GM23248 (cell line): ENCODE data around the gene CTNNA2. TPM values are rescaled to one million over a fixed set of nuclear protein-coding genes. Genes with fewer than 3 reads are reported as not detected.

Experiments
- DNase-seq: peaks from one replicate; pipeline ENCODE4 v3.0.0-alpha.2; 2015
- H2AFZ ChIP-seq: fragments of 200-600 bp; sonication (generic); 2 replicates; pipeline ENCODE4 v1.6.1; 2016; ENCODE audit warnings: antibody characterized with exemption
- H3F3A ChIP-seq: fragments of 200-600 bp; sonication (generic); 2 replicates; pipeline ENCODE4 v1.6.1; 2016; ENCODE audit warnings: mild to moderate bottlenecking, antibody characterized with exemption, mixed run types; ENCODE audit not compliant: insufficient read depth
- H3K27ac ChIP-seq: fragments of 200-600 bp; sonication (generic); 2 replicates; pipeline ENCODE4 v1.5.1; 2016; ENCODE audit warnings: mild to moderate bottlenecking
- H3K27me3 ChIP-seq: fragments of 200-600 bp; sonication (generic); replicated peaks from 2 replicates; pipeline ENCODE4 v1.6.1; 2016; ENCODE audit warnings: mild to moderate bottlenecking; ENCODE audit not compliant: insufficient read depth
- H3K36me3 ChIP-seq: fragments of 200-600 bp; sonication (generic); 2 replicates; pipeline ENCODE4 v1.6.1; 2016; ENCODE audit warnings: low read depth, mild to moderate bottlenecking
- H3K4me1 ChIP-seq: fragments of 200-600 bp; sonication (generic); 2 replicates; pipeline ENCODE4 v1.6.1; 2016; ENCODE audit warnings: mild to moderate bottlenecking; ENCODE audit not compliant: insufficient read depth
- H3K4me2 ChIP-seq: fragments of 200-600 bp; sonication (generic); one replicate; pipeline ENCODE4 v1.6.1; 2016; ENCODE audit warnings: mild to moderate bottlenecking; ENCODE audit not compliant: unreplicated experiment
- H3K4me3 ChIP-seq: fragments of 200-600 bp; sonication (generic); 2 replicates; pipeline ENCODE4 v1.5.1; 2016; ENCODE audit warnings: mild to moderate bottlenecking
- H3K79me2 ChIP-seq: fragments of 200-600 bp; sonication (generic); 2 replicates; pipeline ENCODE4 v1.6.1; 2016; ENCODE audit warnings: mild to moderate bottlenecking; ENCODE audit not compliant: insufficient read depth
- H3K9ac ChIP-seq: fragments of 200-600 bp; sonication (generic); 2 replicates; pipeline ENCODE4 v1.6.1; 2016; ENCODE audit warnings: mild to moderate bottlenecking
- H3K9me2 ChIP-seq: fragments of 200-600 bp; sonication (generic); 2 replicates; pipeline ENCODE4 v1.6.1; 2016; ENCODE audit warnings: mixed run types, mild to moderate bottlenecking, moderate library complexity; ENCODE audit not compliant: insufficient read depth
- H3K9me3 ChIP-seq: fragments of 200-600 bp; sonication (generic); one replicate; pipeline ENCODE4 v1.6.1; 2017; ENCODE audit warnings: low read depth
- H4K20me1 ChIP-seq: fragments of 200-600 bp; sonication (generic); 2 replicates; pipeline ENCODE4 v1.6.0; 2016; ENCODE audit not compliant: insufficient read depth
- EZH2 ChIP-seq: fragments of 200-600 bp; sonication (generic); IDR thresholded peaks from 2 replicates; pipeline ENCODE4 v1.6.1; 2018; ENCODE audit warnings: antibody characterized with exemption, mild to moderate bottlenecking; ENCODE audit not compliant: insufficient read depth, poor library complexity, severe bottlenecking
- EZH2phosphoT487 ChIP-seq: fragments of 200-600 bp; sonication (generic); IDR thresholded peaks from 2 replicates; pipeline ENCODE4 v1.6.1; 2018; ENCODE audit warnings: antibody characterized with exemption, moderate library complexity, mild to moderate bottlenecking, low read depth; ENCODE audit not compliant: insufficient read depth
- WGBS, 2 experiments: methylation state at CpG; one replicate each; pipeline ENCODE4 v1.1.6; 2015 to 2017; ENCODE audit warnings: low lambda C conversion rate in 2 of 2, low coverage in 1 of 2; ENCODE audit errors: missing lambda C conversion rate in 2 of 2; 5-methylcytosine and 5-hydroxymethylcytosine counted together
- in situ Hi-C: fragments of 300-500 bp; cut with MboI; formaldehyde crosslinking; loops from 2 replicates; pipeline ENCODE4 v1.15.0; 2020
- polyA plus RNA-seq: library from polyadenylated mRNA; unstranded; fragments of >200 nt; fragmentation: Nextera tagmentation; extraction: Ambion mirVana; gene quantifications from 2 replicates; pipeline ENCODE4 v1.2.1, GENCODE V29; 2016
- total RNA-seq: library from RNA; depleted of rRNA; stranded (reverse); fragments of >200 nt; shearing (Covaris generic); gene quantifications from 2 replicates; pipeline ENCODE4 v1.2.3, GENCODE V29; 2014

Gene CTNNA2
- total and polyA plus RNA-seq, 2 experiments from 2014 or later = not detected

DNA sequence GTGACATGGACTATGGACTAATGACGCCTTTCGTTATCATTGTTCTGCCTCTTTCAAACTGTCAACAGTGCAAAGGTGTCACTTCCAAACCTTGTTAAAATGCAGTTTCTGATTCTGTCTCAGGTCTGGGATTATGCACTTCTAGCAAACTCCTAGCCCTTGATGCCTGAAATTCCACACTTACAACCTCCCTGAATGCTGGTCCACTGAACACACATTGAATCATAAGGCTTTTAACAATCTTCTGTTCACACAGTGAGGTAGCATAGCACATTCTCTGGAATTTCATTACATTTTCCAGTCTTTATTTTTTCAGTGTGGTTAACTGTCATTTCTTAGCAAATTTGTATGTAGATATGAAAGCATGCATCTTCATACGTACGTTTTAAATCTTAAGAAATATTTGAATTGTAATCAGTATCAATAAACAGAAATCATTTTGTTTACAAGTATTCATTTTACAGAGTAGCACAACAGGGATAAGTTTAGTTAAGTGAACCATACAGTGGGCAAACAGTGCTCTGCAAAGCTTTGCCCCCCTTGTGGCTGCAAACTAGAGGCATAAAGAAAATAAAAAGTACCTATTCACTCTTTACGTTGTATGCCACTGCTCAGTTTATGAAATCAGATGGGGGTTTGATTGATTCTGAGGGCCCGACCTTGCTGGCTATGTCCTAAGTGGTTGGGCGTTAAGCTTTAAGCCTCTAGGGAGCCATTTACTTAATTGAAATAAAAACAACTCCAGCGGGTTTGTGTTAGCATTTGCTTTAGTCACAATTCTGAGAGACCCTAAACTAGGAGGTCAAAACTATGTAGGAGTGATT, 540.9 kb downstream of the CTNNA2 start:
- Histone ChIP-seq H3K27ac (no peak overlapping the region), H3K36me3 (no peaks in the 10 kb centered on the region), H3K4me2 (no peak overlapping the region), H3K27me3 (no peaks in the 10 kb centered on the region; the same call in 1 of the 2 replicates), H3K9me3 (no peaks in the 10 kb centered on the region), H3K9me2 (no peaks in the 10 kb centered on the region), H3F3A (no peaks in the 10 kb centered on the region), H3K79me2 (no peaks in the 10 kb centered on the region), H3K4me1 (no peaks in the 10 kb centered on the region), H3K9ac (no peak overlapping the region), H4K20me1 (no peaks in the 10 kb centered on the region), H2AFZ (no peak overlapping the region), H3K4me3 (no peak overlapping the region)
- peak; percentile 8 for DNase-seq
- 18 to 19% methylated on average over 8 of the region's 8 CpGs for WGBS, 2 experiments
- TF ChIP-seq EZH2 = no peak
- no peak for TF ChIP-seq EZH2phosphoT487
- in situ Hi-C loops = no loop called here

- Histone ChIP-seq H2AFZ (no peak overlapping the region), H3K4me2 (no peak overlapping the region), H3F3A (no peaks in the 10 kb centered on the region), H4K20me1 (no peaks in the 10 kb centered on the region), H3K4me1 (no peaks in the 10 kb centered on the region), H3K36me3 (no peaks in the 10 kb centered on the region), H3K79me2 (no peaks in the 10 kb centered on the region), H3K4me3 (no peak overlapping the region), H3K9ac (no peak overlapping the region), H3K9me3 (no peaks in the 10 kb centered on the region), H3K9me2 (no peaks in the 10 kb centered on the region), H3K27ac (no peak overlapping the region), H3K27me3 (no peaks in the 10 kb centered on the region; the same call in 1 of the 2 replicates)
- TF ChIP-seq EZH2 (no peak), EZH2phosphoT487 (no peak)
- in situ Hi-C loops = no loop called here
- DNase-seq = peak; percentile 31
- WGBS, 2 experiments = 36 to 38% methylated on average over 2 of the region's 2 CpGs
Measured at GRCh38 chr2:80054346-80054675, 541.5 kb downstream of the CTNNA2 start.

DNA sequence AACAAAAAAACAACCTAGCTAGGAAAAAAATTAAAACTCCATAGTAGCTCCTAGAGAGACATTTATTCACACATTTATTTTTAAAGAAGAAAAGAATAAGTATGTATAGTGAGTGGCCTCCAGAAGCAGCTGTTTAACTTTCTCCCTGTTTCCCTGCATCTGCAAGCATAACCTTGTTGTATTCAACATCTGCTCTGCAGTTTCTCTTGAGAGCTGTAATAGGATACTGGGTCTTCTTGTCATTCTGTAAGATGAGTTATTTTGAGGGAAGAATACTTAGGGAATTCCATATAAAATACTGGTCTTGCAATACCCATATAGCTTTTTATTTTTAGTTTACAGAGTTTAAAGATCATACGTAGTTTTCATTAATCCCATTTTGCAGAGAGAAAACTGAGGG, 545.1 kb downstream of the CTNNA2 start:
- no peaks in the 10 kb centered on the region for H4K20me1 ChIP-seq
- no peak overlapping the region for H3K4me2 ChIP-seq
- H3K9me3 ChIP-seq = no peaks in the 10 kb centered on the region
- H3K4me3 ChIP-seq = no peak overlapping the region
- no peaks in the 10 kb centered on the region for H3K36me3 ChIP-seq
- 13 to 16% methylated on average over 1 of the region's 1 CpG for WGBS, 2 experiments
- no peak for DNase-seq
- H3K9ac ChIP-seq = no peak overlapping the region
- H3K27ac ChIP-seq = no peak overlapping the region
- H3K27me3 ChIP-seq = no peaks in the 10 kb centered on the region
- TF ChIP-seq EZH2 = no peak
- TF ChIP-seq EZH2phosphoT487 = no peak
- no peak overlapping the region for H2AFZ ChIP-seq
- H3K79me2 ChIP-seq = no peaks in the 10 kb centered on the region
- in situ Hi-C loops = no loop called here
- H3K4me1 ChIP-seq = no peaks in the 10 kb centered on the region
- H3K9me2 ChIP-seq = no peaks in the 10 kb centered on the region
- no peaks in the 10 kb centered on the region for H3F3A ChIP-seq

- Histone ChIP-seq H3K9me2 (no peaks in the 10 kb centered on the region), H3K4me3 (no peak overlapping the region), H3F3A (no peaks in the 10 kb centered on the region), H3K9me3 (no peaks in the 10 kb centered on the region), H3K27me3 (no peaks in the 10 kb centered on the region), H3K36me3 (no peaks in the 10 kb centered on the region), H3K4me1 (no peaks in the 10 kb centered on the region), H3K27ac (no peak overlapping the region), H3K4me2 (no peak overlapping the region), H4K20me1 (no peaks in the 10 kb centered on the region), H3K9ac (no peak overlapping the region), H3K79me2 (no peaks in the 10 kb centered on the region), H2AFZ (no peak overlapping the region)
- 52 to 60% methylated on average over 4 of the region's 4 CpGs for WGBS, 2 experiments
- DNase-seq = no peak
- no peak for TF ChIP-seq EZH2
- no peak for TF ChIP-seq EZH2phosphoT487
- in situ Hi-C loops = no loop called here
Measured at GRCh38 chr2:80058562-80058961, 545.7 kb downstream of the CTNNA2 start.
